HG02884 (cell line): ENCODE data around the gene ATP6AP2.
"Not testable (repeated sequence)": the region's sequence is repeated elsewhere in the genome, so short reads cannot be mapped to it uniquely, and the experiment has no call there.

ENCODE experiments used
- ATAC-seq: cut with Tn5 transposase; IDR thresholded peaks from one replicate; pipeline ENCODE4 v1.9.1; 2021; ENCODE audit warnings: mild to moderate bottlenecking, moderate library complexity; ENCODE audit not compliant: unreplicated experiment

The ATP6AP2 gene

DNA sequence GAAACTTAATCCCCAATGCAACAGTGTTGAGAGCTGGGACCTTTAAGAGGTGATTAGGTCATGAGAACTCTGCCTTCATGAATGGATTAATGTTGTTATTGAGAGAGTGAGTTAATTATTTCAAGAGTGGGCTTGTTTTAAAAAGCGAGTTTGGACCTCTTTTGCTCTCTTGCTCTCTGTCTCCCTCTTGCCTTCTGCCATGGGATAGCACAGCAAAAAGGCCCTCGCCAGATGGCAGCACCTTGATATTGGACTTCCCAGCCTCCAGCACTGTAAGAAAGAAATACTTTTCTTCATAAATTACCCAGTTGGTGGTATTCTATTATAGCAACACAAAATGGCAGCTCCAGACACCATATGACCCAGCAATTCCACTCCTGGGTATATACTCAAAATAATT lies 7.0 kb upstream of the ATP6AP2 start:
- no peak for ATAC-seq

DNA sequence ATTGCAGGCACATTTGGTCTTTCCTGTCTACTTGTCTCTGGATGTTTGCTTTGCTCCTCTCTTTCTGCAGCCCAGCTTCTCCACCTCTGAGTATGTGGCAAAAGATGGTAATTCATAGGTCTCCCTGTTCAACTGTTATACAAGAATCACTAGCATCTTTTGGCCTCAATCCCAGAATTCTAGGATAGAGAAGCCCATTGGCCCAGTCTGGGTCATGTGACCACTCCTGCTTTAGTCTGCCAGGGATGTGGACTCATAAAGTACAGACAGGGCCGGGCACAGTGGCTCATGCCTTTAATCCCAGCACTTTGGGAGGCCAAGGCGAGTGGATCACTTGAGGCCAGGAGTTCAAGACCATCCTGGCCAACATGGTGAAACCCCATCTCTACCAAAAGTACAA lies 5.4 kb upstream of the ATP6AP2 start:
- ATAC-seq: not testable (repeated sequence)

DNA sequence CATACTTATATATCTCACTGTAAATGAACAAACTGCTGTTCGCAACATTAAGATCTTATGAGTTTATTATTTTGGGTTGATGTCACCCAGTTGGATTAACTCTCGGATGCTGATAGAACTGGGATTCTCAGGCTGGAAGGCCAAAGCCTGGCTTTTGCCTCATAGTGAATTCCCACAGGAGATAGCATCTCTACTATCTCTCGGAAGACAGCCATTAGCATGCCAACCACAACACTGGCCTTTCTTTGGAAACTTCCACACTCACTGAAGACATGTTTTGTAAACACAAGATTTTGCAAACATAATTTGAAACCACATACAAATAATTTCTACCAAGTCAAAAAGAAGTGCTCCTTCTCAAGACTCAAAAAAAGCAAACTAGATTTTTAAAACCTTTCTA lies 4.5 kb upstream of the ATP6AP2 start:
- no peak for ATAC-seq

DNA sequence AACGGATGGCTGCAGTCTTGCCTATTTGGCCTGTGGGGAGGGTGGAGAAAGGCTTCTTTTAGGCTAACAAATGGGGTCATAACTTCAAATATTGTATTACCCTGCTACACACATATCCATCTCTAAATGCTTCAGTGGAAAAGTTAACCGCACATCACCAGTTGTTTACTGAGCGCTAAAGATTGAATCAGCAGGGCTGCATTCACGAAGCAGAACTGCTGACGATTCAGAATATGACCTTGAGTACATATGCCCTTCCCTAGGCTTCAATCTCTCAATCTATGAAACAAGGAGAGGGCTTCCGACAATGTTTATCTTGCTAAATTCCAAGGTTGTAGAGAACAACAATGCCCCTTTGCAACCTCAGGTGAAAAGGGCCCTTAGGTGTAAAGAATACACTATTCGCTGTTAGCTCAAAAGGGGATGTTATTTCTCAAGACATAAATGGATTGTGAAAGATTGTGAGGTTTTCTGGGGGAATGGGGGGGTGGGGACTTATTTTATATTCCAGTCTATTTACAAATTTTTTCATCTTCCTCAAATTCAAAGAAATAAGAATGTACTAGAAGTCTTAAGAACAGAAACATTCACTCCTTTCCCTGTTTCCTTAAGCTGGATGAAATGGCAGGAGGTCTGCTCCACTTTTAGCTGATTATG lies 2.6 kb upstream of the ATP6AP2 start:
- no peak for ATAC-seq

DNA sequence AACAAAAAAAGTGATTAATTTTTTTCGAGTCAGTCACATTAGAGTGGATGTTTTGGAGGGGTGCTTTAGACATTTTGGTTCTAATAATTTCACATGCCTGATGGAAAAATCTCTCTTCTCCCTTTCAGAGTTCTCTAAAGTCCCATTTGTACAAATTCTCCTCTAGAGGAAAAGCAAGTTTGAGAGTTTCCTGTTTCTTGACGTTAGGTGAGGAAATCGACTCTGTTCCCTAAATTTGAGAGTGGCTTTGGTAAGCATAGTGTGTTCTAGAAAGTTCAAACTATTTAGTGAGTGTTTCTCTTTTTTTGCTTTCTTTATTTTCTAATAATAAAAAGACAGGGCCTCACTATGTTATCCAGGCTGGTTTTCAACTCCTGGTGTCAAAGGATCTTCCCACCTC lies 1.6 kb upstream of the ATP6AP2 start:
- ATAC-seq: no peak

DNA sequence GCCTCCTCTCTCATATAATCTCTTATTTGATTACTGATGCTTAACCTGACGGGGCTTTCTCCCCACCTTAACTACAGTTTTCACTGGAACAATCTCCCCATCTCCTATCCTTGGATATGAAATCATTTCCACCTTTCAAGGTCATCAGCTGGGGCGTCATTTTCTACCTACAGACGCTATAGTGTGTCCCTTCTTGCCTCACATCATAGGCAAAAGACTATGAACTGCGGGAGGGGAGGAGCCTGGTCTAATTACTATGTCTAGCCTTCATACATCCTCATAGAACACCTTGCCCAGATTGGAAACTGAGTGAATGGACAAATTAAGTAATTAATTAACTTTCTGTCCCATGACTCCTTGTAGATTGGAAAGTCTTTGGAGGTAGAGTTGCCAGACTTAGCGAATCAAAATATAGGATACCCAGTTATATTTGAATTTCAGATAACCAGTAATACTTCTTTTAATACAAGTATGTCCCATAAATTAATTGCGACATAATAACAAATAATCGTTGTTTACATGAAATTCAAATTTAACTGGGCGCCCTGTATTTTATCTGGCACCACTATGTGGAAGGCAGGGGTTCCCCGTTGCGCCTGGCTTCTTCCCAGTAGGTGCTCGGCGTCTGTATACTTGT lies 752 bp upstream of the ATP6AP2 start:
- peak; percentile 48 for ATAC-seq

DNA sequence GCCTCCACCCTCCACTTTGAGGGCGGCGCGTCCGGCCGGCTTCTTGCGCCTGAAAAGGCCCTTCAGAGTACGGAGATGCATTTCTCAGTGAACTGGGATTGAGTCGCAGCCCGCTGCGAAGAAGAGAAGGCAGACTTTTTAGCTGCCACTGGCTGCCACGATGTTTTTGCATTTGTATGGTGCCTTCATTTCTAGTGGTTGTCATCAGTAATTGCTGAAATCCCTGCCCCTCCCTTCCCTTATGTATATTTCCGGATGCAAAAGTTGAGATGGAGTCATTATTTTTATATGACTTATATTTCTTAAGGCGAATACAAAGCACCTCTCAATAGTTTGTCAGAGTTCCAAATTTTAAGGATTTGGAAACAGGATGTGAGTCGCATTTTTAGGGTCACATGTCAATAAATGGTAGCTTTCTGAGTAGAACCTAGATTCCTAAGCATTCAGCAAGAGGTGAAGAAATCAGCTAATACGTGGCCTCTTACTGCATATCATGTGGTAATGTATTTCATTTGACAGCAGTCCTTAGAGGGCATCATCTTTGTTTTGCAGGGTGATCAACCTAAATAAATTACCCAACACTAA lies 658 bp downstream of the ATP6AP2 start:
- ATAC-seq: no peak

DNA sequence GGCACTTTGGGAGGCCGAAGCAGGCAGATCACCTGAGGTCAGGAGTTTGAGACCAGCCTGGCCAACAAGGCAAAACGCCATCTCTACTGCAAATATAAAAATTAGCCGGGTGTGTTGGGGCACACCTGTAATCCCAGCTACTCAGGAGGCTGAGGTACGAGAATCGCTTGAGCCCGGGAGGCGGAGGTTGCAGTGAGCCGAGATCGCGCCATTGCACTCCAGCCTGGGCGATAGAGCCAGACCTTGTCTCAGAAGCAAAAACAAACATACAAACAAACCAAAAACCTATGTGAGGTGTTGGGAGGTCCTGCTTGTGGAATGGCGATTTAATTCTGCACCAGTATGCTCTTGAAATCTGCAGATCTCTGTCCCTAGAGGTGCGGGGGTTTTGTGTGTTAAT lies 1.4 kb downstream of the ATP6AP2 start:
- ATAC-seq: not testable (repeated sequence)

DNA sequence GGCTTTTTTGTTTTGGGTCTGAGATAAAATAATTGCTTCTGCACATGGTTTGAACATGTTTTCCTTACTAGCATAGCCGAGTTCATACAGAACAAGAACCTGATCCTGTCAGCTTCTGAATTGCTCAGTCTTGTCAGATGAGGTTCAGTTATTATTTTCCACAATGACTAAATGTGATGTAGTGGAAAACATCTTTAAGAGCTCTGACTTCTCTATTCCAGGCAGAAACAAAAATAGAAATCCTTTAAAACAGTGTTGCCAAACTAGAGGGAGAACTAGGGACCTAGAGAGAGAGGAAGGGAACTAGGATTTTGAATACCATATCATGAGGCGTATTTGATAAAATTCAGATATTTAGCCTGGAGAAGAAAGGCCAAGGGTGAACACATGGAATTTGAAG lies 2.0 kb downstream of the ATP6AP2 start:
- ATAC-seq: no peak

DNA sequence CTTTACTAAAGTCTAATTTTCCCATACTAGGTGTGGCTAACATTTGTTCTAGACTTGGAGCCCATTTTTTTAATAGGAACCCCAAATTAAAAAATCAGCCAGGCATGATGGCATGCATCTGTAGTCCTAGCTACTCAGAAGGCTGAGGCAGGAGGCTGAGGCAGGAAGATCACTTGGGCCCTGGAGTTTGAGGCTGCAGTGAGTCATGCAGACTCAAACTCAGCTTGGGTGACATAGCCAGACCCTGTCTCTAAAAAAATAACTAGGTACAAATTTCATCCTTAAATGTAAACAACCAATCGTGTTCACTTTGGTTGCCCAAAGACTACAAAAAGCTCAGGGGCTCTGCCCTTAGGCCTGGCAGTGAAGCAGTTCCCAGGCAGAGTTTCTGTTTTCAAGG lies 6.9 kb downstream of the ATP6AP2 start:
- not testable (repeated sequence) for ATAC-seq

DNA sequence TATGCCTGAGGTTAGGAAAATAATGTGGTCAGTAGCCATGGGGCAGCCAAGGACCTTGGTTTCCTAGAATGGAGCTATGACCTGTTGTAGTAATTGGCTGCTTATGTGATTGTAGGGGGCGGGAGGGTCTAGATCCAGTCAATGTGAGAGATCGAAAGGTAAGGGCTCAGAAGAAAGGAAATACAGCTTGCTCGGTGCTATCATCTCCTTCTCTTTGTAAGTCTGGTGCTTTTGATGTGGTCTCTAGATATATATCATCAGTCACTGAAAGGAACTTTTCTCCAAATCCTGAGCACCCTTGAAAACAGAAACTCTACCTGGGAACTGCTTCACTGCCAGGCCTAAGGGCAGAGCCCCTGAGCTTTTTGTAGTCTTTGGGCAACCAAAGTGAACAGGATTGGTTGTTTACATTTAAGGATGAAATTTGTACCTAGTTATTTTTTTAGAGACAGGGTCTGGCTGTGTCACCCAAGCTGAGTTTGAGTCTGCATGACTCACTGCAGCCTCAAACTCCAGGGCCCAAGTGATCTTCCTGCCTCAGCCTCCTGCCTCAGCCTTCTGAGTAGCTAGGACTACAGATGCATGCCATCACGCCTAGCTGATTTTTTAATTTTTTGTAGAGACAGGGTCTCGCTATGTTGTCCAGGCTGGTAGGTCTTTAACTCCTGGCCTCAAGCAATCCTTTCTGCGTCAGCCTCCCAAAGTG lies 9.0 kb downstream of the ATP6AP2 start:
- not testable (repeated sequence) for ATAC-seq

DNA sequence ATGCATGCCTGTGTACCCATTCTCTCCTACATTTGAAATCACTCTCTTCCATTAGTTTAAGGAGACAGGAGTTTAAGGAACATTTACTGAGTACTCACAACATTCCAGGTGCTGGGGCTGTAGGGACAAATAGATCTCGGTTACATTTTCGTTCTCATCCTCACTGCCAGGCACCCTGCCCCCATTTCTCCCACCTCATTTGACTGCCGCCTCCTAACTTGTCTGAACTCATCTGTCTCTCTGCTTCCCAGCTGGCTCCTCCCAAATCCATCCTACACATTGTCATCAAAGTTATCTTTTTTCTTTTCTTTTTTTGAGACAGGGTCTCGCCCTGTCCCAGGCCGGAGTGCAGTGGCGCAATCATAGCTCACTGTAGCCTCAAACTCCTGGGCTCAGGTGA lies 22.7 kb downstream of the ATP6AP2 start:
- no peak for ATAC-seq

DNA sequence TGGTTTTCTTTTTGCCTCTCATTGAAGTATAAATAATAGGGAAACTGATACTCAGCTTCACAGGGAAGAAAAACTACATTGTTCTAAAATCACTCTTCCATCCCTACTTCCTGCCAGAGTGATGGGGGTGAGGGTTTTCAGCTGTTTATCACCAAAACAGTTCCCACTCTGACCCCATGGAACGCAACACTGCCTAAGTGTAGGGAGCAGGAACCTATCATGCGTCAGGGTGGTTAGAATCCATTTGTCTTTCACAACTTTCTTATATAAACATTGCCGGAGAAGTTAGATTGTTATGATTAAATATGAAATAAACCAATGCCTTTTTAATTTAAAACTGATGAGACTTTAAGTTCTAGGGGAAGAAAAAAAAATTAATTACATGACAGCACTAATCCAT lies 26.6 kb downstream of the ATP6AP2 start:
- ATAC-seq: no peak

DNA sequence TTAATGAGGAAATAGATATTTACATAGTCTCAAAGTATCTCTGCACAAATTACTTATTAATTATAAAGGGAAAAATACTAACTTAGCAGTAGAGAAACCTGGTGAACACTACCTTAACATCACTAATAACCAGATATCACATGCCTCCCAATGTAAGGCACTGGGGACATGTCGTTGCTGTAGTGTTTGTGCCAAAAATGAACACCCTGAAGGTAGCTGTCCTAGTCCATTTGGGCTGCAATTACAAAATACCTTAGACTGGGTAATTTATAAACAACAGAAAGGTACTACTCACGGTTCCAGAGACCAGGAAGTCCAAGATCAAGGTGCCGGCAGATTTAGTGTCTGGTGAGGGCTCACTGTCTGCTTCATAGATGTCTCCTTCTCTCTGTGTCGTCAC lies 31.7 kb downstream of the ATP6AP2 start:
- no peak for ATAC-seq

DNA sequence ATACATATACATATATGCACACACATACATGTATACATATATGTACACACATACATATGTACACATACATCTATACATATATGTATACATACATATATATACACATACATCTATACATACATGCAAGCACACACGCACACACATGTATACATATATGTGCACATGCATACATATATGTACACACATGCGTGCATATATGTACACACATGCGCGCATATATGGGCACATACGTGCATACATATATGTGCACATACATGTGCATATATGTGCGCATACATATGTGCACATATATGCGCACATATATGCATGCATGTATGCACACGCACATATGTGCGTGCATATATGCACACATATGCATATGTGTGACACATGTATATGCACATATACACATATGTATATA lies 35.2 kb downstream of the ATP6AP2 start:
- ATAC-seq: no peak

DNA sequence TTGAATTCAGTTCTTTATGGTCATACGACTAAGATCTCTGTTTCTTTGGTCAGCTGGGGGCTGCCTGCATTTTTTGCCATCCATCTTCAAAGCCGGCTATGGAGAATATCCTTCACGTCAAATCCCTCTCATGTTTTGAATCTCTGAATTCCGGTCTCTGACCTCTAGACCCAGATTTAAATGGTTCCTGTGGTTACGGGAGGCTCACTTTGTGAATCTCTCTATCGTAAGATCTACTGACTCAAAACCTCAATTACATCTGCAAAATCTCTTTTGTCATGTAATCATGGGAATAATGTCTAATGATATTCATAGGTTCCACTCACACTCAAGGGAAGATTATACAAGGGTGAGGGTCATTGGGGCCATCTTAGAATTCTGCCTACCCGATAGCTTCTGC lies 36.8 kb downstream of the ATP6AP2 start:
- no peak for ATAC-seq

DNA sequence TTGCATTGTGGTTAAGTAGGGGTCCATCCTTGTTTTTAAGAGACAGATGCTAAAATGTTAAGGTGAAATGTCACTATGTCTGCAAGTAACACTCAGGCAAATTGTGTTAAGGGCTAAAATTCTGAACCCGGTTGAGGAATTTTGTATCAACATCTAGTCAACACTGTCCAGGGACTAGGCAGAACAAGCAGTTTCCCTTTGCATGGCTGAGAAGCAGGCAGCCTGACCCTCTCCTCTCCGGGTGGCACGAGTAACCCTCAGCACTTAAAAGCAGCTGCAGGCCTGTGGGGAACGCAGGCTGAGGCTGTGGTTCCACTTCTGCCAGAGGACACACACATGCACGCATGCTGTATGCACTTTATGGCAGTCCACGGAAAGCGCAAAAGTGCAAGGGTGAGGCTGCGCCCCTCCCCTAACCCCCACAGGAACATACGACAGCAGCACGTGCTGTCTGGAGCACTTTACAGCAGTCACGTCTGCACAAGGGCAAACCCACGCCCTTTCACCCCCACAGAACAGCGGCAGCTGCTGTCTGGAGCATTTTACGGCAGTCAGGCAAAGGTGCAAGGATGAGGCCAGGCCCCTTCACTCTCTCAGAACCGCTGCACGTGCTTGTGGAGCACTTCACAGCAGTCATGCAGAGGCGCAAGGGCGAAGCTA lies 41.8 kb downstream of the ATP6AP2 start:
- no peak for ATAC-seq

DNA sequence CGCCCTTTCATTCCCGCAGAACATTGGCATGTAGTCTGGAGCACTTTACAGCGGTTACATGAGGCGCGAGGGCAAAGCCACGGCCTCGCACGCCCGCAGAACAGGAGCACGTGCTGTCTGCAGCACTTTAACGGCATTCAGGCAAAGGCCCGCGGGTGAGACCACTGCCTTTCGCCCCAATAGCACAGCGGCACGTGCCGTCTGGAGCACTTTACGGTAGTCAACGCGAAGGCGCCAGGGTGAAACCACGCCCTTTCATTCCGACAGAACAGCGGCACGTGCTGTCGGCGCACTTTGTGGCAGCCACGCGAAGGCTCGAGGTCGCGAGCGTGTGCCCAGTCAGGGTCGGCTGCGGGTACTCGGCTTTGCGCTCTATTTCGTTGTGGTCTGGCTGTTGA lies 42.4 kb downstream of the ATP6AP2 start, which contains the start of gene MPC1L:
Gene MPC1L, plus strand, starts transcription at position 290 of the 398 bp plus-strand sequence. CDS start 138 bp downstream, outside the sequence.
- ATAC-seq: no peak

DNA sequence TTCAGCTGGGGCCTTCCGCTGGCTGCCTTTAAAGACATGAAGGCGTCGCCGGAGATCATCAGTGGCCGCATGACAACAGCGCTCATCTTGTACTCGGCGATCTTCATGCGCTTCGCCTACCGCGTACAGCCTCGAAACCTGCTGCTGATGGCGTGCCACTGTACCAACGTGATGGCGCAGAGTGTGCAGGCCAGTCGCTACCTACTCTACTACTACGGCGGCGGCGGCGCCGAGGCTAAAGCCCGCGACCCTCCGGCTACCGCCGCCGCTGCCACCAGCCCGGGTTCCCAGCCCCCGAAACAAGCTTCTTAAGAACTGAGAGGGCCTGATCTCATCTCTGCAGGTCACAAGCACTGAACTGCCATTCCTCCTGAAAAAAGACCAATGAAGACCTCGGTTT lies 42.9 kb downstream of the ATP6AP2 start:
- no peak for ATAC-seq

DNA sequence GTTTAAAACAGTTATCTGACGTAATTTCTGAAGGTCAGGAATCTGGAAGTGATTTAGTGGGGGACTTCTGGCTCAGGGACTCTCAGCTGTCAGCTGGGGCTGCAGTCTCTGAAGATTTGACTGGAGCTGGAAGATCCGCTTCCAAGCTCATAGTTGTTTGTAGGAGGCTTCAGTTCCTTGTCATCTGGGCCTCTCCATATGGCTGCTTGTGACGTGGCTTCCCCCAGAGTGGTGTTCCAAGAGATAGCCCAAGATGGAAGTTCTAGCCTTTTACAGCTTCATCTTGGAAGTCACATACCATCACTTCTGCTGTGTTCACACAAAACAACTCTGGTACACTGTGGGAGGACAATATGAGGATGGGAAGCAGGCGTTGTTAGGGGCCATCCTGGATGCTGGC lies 44.5 kb downstream of the ATP6AP2 start:
- ATAC-seq: no peak

DNA sequence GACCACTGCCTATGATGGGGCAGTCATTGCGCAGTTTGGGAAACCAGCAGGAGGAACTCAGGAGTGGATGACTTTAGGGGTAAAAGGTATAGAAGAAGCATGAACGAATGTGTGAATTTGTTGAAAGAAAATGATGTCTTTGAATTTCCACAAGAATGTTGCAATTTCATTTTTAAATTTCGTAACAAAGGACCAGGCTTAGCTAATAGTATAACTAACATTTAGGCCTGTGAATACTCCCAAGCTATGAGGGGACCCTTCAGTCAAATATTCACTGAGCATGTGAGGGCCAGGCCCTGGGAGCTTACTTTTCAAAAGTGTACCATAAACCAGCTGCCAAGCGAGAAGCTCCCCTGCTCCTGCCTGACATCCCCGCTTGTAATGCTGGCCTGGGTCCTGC lies 47.7 kb downstream of the ATP6AP2 start:
- no peak for ATAC-seq
